HG03135 (cell line): ENCODE measurements around the gene SUSD1.
"Not testable (repeated sequence)": the region's sequence is repeated elsewhere in the genome, so short reads cannot be mapped to it uniquely, and the experiment has no call there.

ENCODE experiments used
- ATAC-seq: cut with Tn5 transposase; IDR thresholded peaks from one replicate; pipeline ENCODE4 v1.9.1; 2021; ENCODE audit warnings: mild to moderate bottlenecking, moderate library complexity; ENCODE audit not compliant: unreplicated experiment

The SUSD1 gene

GRCh38 chr9:112174222-112174964 is 704 bp downstream of the SUSD1 start:
- peak; percentile 88 for ATAC-seq

- no peak for ATAC-seq
Observed at GRCh38 chr9:112173489-112174221, 1.4 kb downstream of the SUSD1 start.

- ATAC-seq = no peak
Observed at GRCh38 chr9:112170968-112171367, 4.1 kb downstream of the SUSD1 start.

- ATAC-seq = no peak
Observed at GRCh38 chr9:112170235-112170634, 4.9 kb downstream of the SUSD1 start.

GRCh38 chr9:112169368-112169767 is 5.7 kb downstream of the SUSD1 start:
- ATAC-seq = no peak

DNA sequence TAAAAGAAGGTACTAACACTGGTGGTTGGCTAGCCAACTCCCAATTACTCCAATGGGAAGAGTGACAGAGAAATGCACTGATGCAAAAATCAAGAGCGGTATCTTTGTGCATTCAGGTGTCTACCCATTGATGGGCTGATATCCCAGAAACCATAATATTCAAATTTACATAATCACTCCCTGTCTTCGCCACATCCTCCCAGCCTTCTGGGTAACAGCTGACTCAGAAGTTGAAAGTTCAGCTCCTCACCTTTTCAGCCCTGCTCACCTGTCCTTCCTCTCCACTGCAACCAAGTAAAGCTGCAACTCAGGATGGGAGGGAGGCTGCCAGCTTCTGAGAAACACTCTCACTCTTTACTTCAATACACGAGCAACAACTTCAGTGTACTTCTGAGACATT is 6.9 kb downstream of the SUSD1 start:
- ATAC-seq = no peak

- ATAC-seq = no peak
Observed at GRCh38 chr9:112166176-112167140, 8.6 kb downstream of the SUSD1 start.

- no peak for ATAC-seq
Observed at GRCh38 chr9:112162621-112163413, 12.3 kb downstream of the SUSD1 start.

DNA sequence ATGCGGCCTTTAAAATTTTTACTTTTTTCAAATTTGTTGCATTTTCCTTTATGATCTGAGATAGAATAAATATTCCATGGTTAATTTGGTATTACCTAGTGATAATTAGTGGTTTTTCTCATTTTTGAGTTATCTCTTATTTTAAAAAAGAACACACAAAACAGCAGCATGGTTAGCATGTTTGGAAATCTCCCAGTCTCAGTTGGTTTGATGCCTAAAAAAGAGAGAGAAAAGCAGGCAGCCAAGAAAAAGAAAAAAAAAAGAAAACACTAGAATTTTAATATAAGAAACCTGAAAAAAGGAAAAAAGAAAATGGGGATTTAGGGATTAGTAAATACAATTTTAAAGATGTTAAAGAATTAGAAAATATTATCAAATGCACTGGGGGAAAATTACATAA is 15.3 kb downstream of the SUSD1 start:
- no peak for ATAC-seq

DNA sequence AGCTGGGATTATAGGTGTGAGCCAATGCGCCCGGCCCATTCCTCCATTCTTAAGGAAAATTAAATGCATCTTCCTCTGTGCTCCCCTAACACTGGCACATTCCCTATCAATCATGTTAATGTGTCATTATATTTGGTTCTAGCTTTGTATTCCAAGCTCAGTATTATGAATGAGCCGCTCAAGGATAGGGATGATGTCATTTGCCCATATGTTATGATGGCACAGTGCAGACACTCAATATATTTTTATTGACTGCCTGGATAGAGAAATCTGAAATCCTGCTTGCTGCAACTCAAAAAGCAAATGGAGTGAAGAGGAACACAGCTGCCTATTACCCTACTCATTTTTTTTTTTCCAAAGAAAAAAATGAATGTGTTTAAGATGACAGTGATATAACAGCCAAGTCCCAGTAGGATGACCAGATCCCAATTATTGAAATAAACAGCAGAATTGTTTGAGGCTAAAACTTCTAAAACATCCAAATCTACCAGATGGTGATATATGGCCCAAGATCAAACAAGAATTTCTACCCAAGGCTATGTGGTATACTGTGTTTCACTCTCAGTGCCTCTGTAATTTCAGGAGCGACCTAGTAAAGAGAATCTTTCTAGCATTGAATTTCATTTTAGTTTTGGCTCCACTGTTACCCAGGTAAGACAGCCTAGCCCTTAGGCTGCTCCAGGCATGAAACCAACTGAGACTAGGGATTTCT is 16.3 kb downstream of the SUSD1 start:
- no peak for ATAC-seq

DNA sequence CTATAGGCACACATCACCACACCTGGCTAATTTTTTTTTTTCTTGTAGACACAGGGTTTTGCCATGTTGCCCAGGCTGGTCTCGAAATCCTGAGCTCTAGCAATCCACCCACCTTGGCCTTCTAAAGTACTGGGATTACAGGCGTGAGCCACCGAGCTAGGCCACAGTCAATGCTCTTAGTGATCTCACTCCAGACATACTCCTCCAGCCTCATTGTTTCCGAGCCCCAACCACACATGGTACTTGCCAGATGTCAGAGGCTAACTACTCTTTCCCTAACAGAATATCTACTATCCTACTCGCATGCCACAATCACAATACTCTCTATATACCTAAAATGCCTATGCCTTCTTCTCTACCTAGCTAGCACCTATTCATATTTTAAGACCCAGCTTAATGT is 17.1 kb downstream of the SUSD1 start:
- ATAC-seq = no peak

GRCh38 chr9:112157087-112157486 is 18.0 kb downstream of the SUSD1 start:
- no peak for ATAC-seq

DNA sequence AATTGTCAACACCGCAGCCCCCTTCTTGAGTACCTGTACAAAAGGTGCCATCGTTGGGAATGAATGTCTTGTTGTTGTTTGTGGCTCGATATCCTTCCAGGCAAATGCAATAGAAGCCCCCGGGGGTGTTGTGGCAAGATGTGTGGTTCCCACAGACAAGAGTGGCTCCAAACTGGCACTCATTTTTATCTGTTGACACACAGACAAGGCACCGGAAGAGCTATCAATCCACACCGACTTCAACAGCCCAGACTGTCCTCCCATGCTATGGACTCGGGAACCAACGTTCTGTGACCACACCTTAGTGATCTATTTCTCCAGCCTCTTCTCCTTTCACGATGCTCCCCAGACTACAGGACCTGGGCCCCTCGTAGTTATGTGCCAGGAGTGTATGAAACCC is 25.9 kb downstream of the SUSD1 start:
- no peak for ATAC-seq

GRCh38 chr9:112145886-112146285 is 29.2 kb downstream of the SUSD1 start:
- no peak for ATAC-seq

DNA sequence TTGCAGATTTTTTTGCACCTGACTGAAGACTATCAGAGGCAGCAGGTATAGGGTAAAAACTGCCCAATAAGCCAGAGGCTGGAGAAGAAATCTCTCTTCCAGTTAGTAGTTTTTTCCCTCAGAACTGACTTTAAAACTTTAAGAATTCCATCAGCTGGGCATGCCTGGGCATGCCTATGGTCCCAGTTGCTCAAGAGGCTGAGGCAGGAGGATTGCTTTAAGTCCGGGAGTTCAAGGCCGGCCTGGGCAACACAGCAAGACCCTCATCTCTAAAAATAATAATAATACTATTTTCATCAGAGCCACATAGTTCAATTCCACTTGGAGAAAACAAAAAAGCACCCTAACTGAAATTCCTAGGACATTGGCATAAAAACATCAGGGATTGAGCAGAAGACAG is 30.3 kb downstream of the SUSD1 start:
- ATAC-seq = no peak

- no peak for ATAC-seq
Observed at GRCh38 chr9:112142420-112142819, 32.7 kb downstream of the SUSD1 start.

DNA sequence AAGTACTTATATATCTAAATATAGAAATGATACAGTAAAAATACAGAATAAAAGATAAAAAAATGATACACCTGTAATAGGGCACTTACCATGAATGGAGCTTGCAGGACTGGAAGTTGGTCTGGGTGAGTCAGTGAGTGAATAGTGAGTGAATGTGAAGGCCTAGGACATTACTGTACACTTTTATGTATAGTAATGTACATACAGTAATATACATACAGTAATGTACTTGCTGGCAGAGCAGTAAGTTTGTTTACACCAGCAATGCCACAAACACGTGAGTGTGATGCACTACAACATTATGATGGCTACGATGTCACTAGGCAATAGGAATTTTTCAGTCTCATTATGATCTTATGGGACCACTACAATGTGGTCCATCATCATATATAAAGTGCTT is 34.2 kb downstream of the SUSD1 start:
- no peak for ATAC-seq

GRCh38 chr9:112137066-112137465 is 38.0 kb downstream of the SUSD1 start:
- ATAC-seq = no peak

GRCh38 chr9:112135706-112136105 is 39.4 kb downstream of the SUSD1 start:
- no peak for ATAC-seq

- not testable (repeated sequence) for ATAC-seq
Observed at GRCh38 chr9:112133806-112134205, 41.3 kb downstream of the SUSD1 start.
